Measurements from ENCODE around the gene NRAP.

NRAP gene

DNA sequence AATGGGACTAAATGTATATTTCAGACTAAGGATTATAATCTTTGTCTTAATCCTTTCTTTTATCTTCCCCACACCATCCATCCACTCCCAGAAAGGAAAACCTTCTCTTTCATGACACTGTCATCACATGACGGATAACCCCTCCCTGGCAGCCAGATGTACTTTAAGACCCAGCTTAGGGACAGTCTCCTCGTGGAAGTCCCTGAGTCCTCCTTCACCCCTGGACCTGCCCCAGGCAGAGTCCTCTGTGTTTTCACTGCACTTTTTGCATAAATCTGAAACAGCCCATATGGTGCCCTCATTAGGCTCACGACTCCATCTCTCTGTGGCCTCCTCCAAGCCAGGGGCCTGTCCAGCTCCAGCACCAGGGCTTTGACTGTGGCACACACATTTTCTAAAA is 16.0 kb downstream of the NRAP start:
- in situ Hi-C loops (cut with MboI; ENCODE audit: low pct_unique_long_range_greater_than_20kb, low sequenced_read_pairs), result no loop called here
- DNase-seq, result no peak

DNA sequence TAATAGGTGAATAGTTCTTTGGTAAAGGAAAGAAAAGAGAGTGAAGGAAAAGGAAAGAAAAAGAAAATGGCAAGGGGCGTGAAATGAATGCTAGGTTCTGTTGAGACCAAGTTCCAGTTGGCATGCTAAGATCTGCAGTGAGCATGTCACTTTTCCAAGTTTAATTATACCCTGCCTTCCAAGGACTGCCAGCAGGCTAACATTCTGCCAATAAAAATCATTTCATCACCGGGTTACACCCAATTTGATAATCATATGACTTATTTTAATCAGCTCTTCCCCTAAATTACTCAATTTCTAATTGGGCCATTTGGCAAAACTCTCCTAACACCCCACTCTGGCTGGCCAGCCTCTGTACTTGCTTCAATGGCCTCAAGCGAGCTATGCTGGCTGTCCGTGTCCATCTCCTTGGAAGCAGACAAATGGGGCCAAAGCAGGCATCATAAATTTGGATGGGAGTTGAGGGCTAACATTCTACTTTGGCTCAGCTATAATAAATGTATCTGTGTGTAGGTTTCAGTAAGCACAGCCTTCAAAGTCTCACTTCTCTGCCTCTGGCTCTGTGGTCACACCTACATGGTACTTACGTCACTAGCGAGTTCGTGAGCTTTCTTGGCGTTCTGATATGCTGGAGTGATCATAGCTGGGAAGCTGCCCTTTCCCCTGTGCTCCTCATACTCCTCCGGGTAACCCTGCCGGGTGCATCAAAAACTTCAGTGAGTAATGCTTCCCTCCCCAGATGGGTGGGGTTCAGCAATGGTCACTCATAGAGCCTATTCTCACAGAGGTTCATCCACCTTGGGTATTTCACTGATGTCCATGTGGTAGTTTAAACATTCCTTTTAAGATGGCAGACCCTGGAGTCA is 17.3 kb downstream of the NRAP start:
- in situ Hi-C loops (cut with MboI; ENCODE audit: low pct_unique_long_range_greater_than_20kb, low sequenced_read_pairs), result no loop called here
- DNase-seq, result no peak

DNA sequence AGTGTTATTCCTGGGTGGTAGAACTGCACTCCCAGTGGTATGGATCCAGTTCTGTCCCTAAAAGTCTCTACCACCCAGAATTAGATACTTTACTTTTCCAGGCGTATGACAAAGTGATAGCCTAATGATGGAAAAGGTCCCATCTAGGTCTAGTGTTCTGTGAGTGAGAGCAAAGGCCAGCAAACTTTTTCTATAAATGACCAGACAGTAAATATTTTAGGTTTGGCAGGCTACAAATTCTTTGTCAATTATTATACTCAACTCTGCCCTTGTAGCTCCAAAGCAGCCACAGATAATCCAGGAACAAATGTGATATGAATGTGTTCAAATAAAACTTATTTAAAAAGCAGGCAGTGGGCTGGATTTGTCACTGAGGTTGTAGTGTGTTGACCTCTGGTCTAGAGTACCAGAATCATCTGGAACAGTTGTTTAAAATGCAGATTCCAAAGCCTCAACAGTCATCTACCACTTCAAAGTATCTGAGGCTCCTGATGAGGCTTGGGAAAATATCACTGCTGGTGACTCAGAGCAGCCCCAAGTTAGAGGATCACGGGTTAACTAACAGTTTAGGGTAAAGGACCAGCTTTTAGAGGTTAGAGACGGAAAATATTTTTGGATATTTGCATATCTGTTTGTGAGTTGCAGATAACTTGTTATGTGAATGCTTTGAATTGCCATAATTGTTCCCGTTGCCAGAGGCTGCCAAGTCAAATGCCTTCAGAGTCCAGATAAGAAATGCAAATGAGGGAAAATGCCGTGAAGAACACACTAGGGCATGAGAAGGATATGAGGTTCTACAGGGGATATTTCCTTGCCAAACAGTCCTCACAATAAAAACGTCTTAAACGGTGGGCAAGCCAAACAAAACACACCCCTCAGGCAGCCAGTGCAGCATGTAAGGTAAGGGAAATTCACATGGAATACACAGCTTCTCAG is 19.4 kb downstream of the NRAP start:
- in situ Hi-C loops (cut with MboI; ENCODE audit: low pct_unique_long_range_greater_than_20kb, low sequenced_read_pairs), result no loop called here
- DNase-seq, result no peak

- in situ Hi-C loops (cut with MboI; ENCODE audit: low pct_unique_long_range_greater_than_20kb, low sequenced_read_pairs), result no loop called here
- no peak for DNase-seq
Observed at GRCh38 chr10:113643183-113643582, 20.7 kb downstream of the NRAP start.

DNA sequence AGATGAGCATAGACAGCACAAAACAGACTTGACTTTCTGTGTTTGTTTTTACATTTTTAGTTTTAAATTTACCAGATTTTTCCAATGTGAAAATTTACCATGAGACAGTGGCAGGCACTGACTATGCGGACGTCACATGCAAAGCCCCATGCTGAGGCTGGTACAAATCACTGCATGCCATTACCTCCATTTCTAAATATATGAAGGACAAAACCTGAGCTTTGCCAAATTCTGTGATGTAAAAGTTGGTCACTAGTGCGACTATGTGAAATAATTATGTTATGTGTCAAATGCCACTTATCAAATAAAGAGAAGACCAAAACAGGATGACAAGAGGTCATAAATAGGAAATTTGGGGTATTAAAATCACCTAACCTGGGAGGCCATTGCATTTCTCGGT is 22.1 kb downstream of the NRAP start:
- no peak for DNase-seq
- in situ Hi-C loops (cut with MboI; ENCODE audit: low pct_unique_long_range_greater_than_20kb, low sequenced_read_pairs), result no loop called here

DNA sequence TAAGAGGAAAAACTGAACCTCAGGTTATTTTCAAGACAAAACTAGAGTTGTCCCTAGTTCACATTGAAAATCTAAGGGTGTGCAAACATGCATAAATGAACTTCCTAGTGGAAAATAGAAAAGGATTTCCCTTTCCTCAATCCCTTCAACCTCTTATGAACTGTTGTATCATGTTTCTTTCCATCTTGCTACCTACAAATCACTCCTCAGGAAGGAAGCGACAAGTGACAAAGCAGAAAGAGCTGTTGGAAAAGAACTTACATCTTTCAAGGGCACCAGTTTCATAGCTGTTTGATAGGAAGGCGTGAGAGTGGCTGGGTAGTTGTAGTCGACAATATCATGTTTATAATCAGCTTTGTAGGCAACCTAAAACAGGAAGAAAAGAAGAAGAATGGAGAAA is 23.9 kb downstream of the NRAP start:
- no peak for DNase-seq
- in situ Hi-C loops (cut with MboI; ENCODE audit: low pct_unique_long_range_greater_than_20kb, low sequenced_read_pairs), result no loop called here

- in situ Hi-C loops (cut with MboI; ENCODE audit: low pct_unique_long_range_greater_than_20kb, low sequenced_read_pairs), result no loop called here
- DNase-seq, result no peak
Observed at GRCh38 chr10:113631684-113632367, 32.0 kb downstream of the NRAP start.

DNA sequence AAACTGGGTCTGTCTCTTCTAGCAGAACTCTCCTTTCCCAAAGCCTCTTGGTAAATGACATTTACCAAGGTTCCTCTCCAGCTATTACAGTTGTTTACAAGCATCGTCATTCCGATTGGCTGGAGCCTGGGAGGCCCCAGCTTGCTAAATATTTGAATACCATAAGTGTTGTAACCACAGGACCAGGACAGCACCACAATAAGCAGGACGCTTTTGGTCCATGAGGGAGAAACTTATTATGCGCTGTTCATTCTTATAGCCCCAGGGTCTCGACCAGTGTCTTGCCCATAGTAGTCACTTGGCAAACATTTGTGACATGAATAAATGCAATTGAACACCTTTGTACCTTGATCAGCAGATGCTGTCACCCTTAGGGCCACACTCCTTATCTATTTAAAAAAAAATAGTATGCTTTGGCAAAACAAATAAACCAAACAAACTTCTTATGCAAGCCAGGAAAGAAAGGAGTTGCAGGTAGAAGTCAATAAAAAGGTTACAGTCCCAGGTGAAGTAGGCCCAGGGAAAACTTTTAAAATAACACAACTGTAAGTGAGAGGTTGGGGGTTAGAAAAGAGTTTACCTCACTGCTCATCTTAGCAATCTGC is 32.8 kb downstream of the NRAP start:
- in situ Hi-C loops (cut with MboI; ENCODE audit: low pct_unique_long_range_greater_than_20kb, low sequenced_read_pairs), result no loop called here
- DNase-seq, result no peak

- in situ Hi-C loops (cut with MboI; ENCODE audit: low pct_unique_long_range_greater_than_20kb, low sequenced_read_pairs), result no loop called here
- DNase-seq, result no peak
Observed at GRCh38 chr10:113628607-113629153, 35.2 kb downstream of the NRAP start.

- no peak for DNase-seq
Observed at GRCh38 chr10:113627836-113628235, 36.0 kb downstream of the NRAP start.

GRCh38 chr10:113626809-113627355 is 37.0 kb downstream of the NRAP start:
- in situ Hi-C loops (cut with MboI; ENCODE audit: low pct_unique_long_range_greater_than_20kb, low sequenced_read_pairs), result no loop called here
- DNase-seq, result no peak

More at GRCh38 chr10:113627836-113628235, 36.0 kb downstream of the NRAP start:
- in situ Hi-C loops (cut with MboI; ENCODE audit: low pct_unique_long_range_greater_than_20kb, low sequenced_read_pairs), result no loop called here

DNA sequence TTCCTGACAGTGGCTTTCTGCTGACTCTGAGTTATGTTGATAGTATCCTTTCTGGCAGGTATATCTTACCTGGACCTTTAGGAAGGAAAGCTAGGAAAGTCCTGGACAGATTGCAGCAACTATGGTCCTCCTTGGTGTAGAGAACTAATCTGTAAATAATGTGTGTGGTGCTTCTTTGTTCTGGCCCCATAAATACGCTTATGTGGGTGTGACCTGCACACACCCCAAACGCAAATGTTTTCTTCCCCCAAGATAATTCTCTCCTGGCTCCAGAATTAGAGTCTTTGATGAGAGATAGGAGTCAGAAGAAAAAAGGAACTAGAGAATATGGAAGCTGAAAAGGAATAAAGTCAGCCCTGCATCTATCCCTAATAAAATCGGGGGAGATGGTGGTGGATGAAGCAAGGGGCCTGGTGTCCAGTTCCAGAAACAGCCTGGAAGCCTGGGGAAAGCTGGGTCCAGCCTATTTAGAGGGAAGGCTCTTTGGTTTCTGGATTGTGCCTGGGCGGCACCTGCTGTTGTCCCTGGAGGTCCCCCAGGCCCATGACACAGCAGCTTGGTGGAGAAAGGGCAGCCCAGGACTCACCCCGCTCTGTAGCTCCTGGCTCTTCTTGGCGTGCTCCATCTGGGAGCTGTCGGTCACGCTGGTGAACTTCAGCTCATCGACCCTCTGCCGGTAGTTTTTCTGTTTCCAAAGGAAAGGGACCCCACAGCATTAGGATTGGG is 38.2 kb downstream of the NRAP start:
- no peak for DNase-seq
- in situ Hi-C loops (cut with MboI; ENCODE audit: low pct_unique_long_range_greater_than_20kb, low sequenced_read_pairs), result no loop called here

DNA sequence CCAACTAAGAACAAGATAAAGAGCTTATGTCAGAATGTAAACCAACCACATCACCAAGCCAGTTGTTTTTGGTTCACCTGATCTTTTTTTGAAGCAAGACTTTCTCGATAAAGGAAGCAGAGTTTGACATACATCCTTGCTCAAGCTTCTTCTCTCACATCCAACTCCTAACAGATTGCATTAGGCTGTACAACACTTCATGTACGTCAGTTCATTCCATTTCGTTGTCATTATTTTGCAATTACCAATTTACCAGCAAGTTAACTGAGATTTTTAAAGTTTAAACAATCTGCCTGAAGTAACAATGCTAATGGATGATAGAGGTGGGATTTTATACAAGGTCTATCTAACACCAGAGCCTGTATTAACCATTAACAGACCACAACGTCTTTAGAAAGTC is 41.0 kb downstream of the NRAP start:
- DNase-seq, result no peak
- in situ Hi-C loops (cut with MboI; ENCODE audit: low pct_unique_long_range_greater_than_20kb, low sequenced_read_pairs), result no loop called here

DNA sequence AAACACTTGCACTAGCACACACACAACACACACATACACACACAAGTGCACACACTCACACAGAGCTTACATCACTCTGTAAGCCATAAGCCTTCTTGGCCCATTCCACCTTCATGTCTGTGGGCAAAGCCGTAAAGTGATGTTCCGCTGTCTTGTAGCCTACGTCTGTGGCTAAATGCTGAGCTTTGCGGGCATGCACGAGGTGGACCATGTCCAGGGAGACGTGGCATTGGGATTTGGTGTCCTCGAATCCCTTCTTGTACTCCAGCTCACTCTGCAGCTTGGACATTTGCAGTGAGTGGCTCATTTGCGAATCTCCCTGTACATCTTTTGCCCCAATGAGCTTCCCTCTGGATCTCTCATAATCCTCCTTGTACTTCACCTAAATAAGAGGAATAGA is 42.0 kb downstream of the NRAP start:
- in situ Hi-C loops (cut with MboI; ENCODE audit: low pct_unique_long_range_greater_than_20kb, low sequenced_read_pairs), result no loop called here
- no peak for DNase-seq

- in situ Hi-C loops (cut with MboI; ENCODE audit: low pct_unique_long_range_greater_than_20kb, low sequenced_read_pairs), result no loop called here
- no peak for DNase-seq
Observed at GRCh38 chr10:113620936-113621335, 42.9 kb downstream of the NRAP start.

GRCh38 chr10:113620511-113620910 is 43.3 kb downstream of the NRAP start:
- in situ Hi-C loops (cut with MboI; ENCODE audit: low pct_unique_long_range_greater_than_20kb, low sequenced_read_pairs), result no loop called here
- DNase-seq, result no peak

DNA sequence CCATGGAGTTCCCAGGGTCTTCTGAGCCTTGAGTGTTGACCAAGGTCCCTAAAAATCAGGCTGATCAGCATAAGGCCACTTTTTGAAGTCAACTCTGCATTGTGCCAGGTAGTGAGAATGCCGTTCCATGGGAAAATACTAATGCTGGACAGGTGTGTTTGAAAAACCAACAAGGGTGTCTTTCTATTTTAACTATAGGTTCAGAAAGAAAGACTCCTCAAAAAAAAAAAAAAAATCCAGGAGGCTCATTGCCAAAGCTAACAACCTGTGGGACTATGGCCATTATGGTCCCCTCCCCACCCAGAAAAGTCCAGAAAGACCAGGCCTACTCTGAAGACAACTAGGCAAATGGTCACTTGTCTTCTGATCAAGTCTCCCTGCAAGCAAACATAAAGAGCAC is 44.4 kb downstream of the NRAP start:
- DNase-seq, result no peak
- in situ Hi-C loops (cut with MboI; ENCODE audit: low pct_unique_long_range_greater_than_20kb, low sequenced_read_pairs), result no loop called here

DNA sequence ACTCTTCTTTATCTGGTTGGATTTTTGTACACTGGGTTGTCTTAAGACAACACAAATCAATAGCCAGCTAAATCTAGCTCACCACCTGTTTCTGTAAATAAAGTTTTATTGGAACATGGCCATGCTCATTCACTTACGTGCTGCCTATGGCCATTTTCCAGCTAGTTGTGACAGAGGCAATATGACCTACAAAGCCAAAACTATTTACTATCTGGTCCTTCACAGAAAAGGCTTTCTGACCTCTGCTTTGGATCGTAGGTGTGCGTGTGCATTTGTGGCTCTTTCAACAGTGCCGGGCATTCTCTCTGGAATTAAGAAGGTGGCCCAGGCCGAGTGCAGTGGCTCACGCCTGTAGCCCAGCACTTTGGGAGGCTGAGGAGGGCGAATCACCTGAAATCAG is 45.5 kb downstream of the NRAP start:
- in situ Hi-C loops (cut with MboI; ENCODE audit: low pct_unique_long_range_greater_than_20kb, low sequenced_read_pairs), result no loop called here
- DNase-seq, result no peak
